Measurements from ENCODE around the gene CCL14.
"Not testable (repeated sequence)": the region's sequence is repeated elsewhere in the genome, so short reads cannot be mapped to it uniquely, and the experiment has no call there.

The CCL14 gene

GRCh38 chr17:35986643-35987042 is at the start of gene CCL14:
Gene CCL14, minus strand, starts transcription at chr17:35986729. Its CDS starts 80 bp downstream, at chr17:35986649.
- DNase-seq: no peak

GRCh38 chr17:36036235-36036634 is 49.7 kb upstream of the CCL14 start:
- peak; percentile 77 to 94 for DNase-seq

GRCh38 chr17:36034127-36034526 is 47.6 kb upstream of the CCL14 start:
- peak; percentile 52 to 80 for DNase-seq

GRCh38 chr17:36030956-36031355 is 44.4 kb upstream of the CCL14 start:
- no peak for DNase-seq

GRCh38 chr17:36027761-36028160 is 41.2 kb upstream of the CCL14 start:
- no peak for DNase-seq

- peak; percentile 29 to 71 for DNase-seq
Observed at GRCh38 chr17:36024106-36024869, 37.8 kb upstream of the CCL14 start.

GRCh38 chr17:36019423-36019822 is 32.9 kb upstream of the CCL14 start:
- no peak for DNase-seq

- DNase-seq: peak; percentile 78 to 81
Observed at GRCh38 chr17:36017799-36018198, 31.3 kb upstream of the CCL14 start, which contains the start of gene CCL23. Gene CCL23, minus strand, starts transcription at chr17:36017972. Its CDS starts 75 bp downstream, at chr17:36017897.

GRCh38 chr17:36016555-36016954 is 30.0 kb upstream of the CCL14 start:
- DNase-seq: no peak

- not testable (repeated sequence) for DNase-seq
Observed at GRCh38 chr17:36015895-36016294, 29.4 kb upstream of the CCL14 start.

- no peak for DNase-seq
Observed at GRCh38 chr17:36014946-36015345, 28.4 kb upstream of the CCL14 start.

- DNase-seq: no peak
Observed at GRCh38 chr17:36011201-36011600, 24.7 kb upstream of the CCL14 start.

- DNase-seq: peak; percentile 21 to 60
Observed at GRCh38 chr17:36008998-36009665, 22.6 kb upstream of the CCL14 start.

GRCh38 chr17:36004594-36005108 is 18.1 kb upstream of the CCL14 start:
- DNase-seq: no peak

GRCh38 chr17:36002631-36003030 is 16.1 kb upstream of the CCL14 start:
- no peak for DNase-seq

GRCh38 chr17:36001862-36002603 is 15.5 kb upstream of the CCL14 start:
- DNase-seq: no peak

GRCh38 chr17:36001110-36001771 is 14.7 kb upstream of the CCL14 start, which contains the start of gene CCL15:
Gene CCL15, minus strand, starts transcription at chr17:36001553. Its CDS starts 61 bp downstream, at chr17:36001492.
- peak; percentile 28 to 66 for DNase-seq

GRCh38 chr17:36000732-36001109 is 14.2 kb upstream of the CCL14 start:
- DNase-seq: no peak

GRCh38 chr17:35998756-35999155 is 12.2 kb upstream of the CCL14 start:
- peak; percentile 64 to 71 for DNase-seq

GRCh38 chr17:35998018-35998545 is 11.6 kb upstream of the CCL14 start:
- no peak for DNase-seq

- not testable (repeated sequence) for DNase-seq
Observed at GRCh38 chr17:35995346-35995745, 8.8 kb upstream of the CCL14 start.

GRCh38 chr17:35991075-35991474 is 4.5 kb upstream of the CCL14 start:
- no peak for DNase-seq

Data from inflammatory macrophage treated with lipopolysaccharide for 1 hour (primary cell).